H9 (cell line): Measurements from ENCODE around the gene IL1B. TPM values are rescaled to one million over a fixed set of nuclear protein-coding genes. Genes with fewer than 3 reads are reported as not detected.

Experiments
- DNase-seq: peaks from one replicate; pipeline ENCODE4 v3.0.0-alpha.2; 2017
- H2AFZ ChIP-seq: one replicate; pipeline ENCODE4 v1.6.1; 2013; ENCODE audit warnings: mild to moderate bottlenecking, low read length, control low read depth, moderate library complexity
- H2AK5ac ChIP-seq: 2 replicates; pipeline ENCODE4 v1.6.1; 2013; ENCODE audit warnings: low read length, control low read depth, mixed read lengths; ENCODE audit not compliant: insufficient read length
- H2BK120ac ChIP-seq: one replicate; pipeline ENCODE4 v1.6.1; 2013; ENCODE audit warnings: low read depth, mild to moderate bottlenecking, low read length, control low read depth, inconsistent platforms; ENCODE audit not compliant: poor library complexity, severe bottlenecking
- H2BK12ac ChIP-seq: 2 replicates; pipeline ENCODE4 v1.6.1; 2013; ENCODE audit warnings: low read length, control low read depth, mixed read lengths, low read depth; ENCODE audit not compliant: insufficient read length
- H2BK15ac ChIP-seq: 2 replicates; pipeline ENCODE4 v1.6.1; 2013; ENCODE audit warnings: low read depth, low read length, control low read depth
- H2BK20ac ChIP-seq: one replicate; pipeline ENCODE4 v1.6.1; 2013; ENCODE audit warnings: low read depth, mild to moderate bottlenecking, low read length, control low read depth, inconsistent platforms; ENCODE audit not compliant: poor library complexity, severe bottlenecking
- H2BK5ac ChIP-seq: 2 replicates; pipeline ENCODE4 v1.6.1; 2013; ENCODE audit warnings: low read length, control low read depth, mixed read lengths; ENCODE audit not compliant: insufficient read length
- H3K14ac ChIP-seq: 2 replicates; pipeline ENCODE4 v1.6.1; 2013; ENCODE audit warnings: low read length, control low read depth; ENCODE audit not compliant: insufficient read depth
- H3K18ac ChIP-seq: 2 replicates; pipeline ENCODE4 v1.6.1; 2013; ENCODE audit warnings: low read depth, mild to moderate bottlenecking, mixed read lengths, low read length, control low read depth; ENCODE audit not compliant: insufficient read length
- H3K23ac ChIP-seq: 2 replicates; pipeline ENCODE4 v1.6.1; 2013; ENCODE audit warnings: low read length, control low read depth, mixed read lengths, low read depth; ENCODE audit not compliant: insufficient read length
- H3K23me2 ChIP-seq: 2 replicates; pipeline ENCODE4 v1.6.1; 2013; ENCODE audit warnings: low read depth, mild to moderate bottlenecking, mixed read lengths, low read length, control low read depth; ENCODE audit not compliant: insufficient read length, poor library complexity, severe bottlenecking
- H3K27ac ChIP-seq: 2 replicates; pipeline ENCODE4 v1.5.1; 2013; ENCODE audit warnings: low read length, control low read depth, mixed read lengths, low read depth; ENCODE audit not compliant: insufficient read length
- H3K27me3 ChIP-seq: 2 replicates; pipeline ENCODE4 v1.6.1; 2013; ENCODE audit warnings: low read length, control low read depth, inconsistent platforms; ENCODE audit not compliant: insufficient read depth
- H3K4ac ChIP-seq: 2 replicates; pipeline ENCODE4 v1.6.1; 2013; ENCODE audit warnings: low read depth, mild to moderate bottlenecking, control low read depth, inconsistent platforms, low read length, moderate library complexity
- H3K4me1 ChIP-seq: 2 replicates; pipeline ENCODE4 v1.6.1; 2013; ENCODE audit warnings: low read length, control low read depth, inconsistent platforms; ENCODE audit not compliant: insufficient read depth
- H3K4me2 ChIP-seq: 2 replicates; pipeline ENCODE4 v1.6.1; 2013; ENCODE audit warnings: low read length, control low read depth, mixed read lengths; ENCODE audit not compliant: insufficient read length, insufficient read depth
- H3K56ac ChIP-seq: 2 replicates; pipeline ENCODE4 v1.6.1; 2013; ENCODE audit warnings: low read depth, mild to moderate bottlenecking, mixed read lengths, low read length, control low read depth; ENCODE audit not compliant: insufficient read length
- H3K79me1 ChIP-seq: 2 replicates; pipeline ENCODE4 v1.6.1; 2013; ENCODE audit warnings: low read depth, mild to moderate bottlenecking, moderate library complexity, low read length, control low read depth, inconsistent platforms; ENCODE audit not compliant: insufficient read depth, poor library complexity, severe bottlenecking
- H3K79me2 ChIP-seq: 2 replicates; pipeline ENCODE4 v1.6.1; 2013; ENCODE audit warnings: low read length, control low read depth, inconsistent platforms; ENCODE audit not compliant: insufficient read depth
- H3K9ac ChIP-seq: 2 replicates; pipeline ENCODE4 v1.6.1; 2013; ENCODE audit warnings: low read length, control low read depth, mixed read lengths; ENCODE audit not compliant: insufficient read length; ENCODE audit errors: extremely low read depth
- H3K9me3 ChIP-seq: one replicate; pipeline ENCODE4 v1.6.1; 2013; ENCODE audit warnings: low read depth, low read length, inconsistent platforms; ENCODE audit not compliant: control insufficient read depth
- H3T11ph ChIP-seq: one replicate; pipeline ENCODE4 v1.6.1; 2013; ENCODE audit warnings: mild to moderate bottlenecking, low read length, control low read depth, inconsistent platforms
- H4K20me1 ChIP-seq: one replicate; pipeline ENCODE4 v1.6.1; 2013; ENCODE audit not compliant: control insufficient read depth, insufficient read length, insufficient read depth
- H4K5ac ChIP-seq: 2 replicates; pipeline ENCODE4 v1.6.1; 2013; ENCODE audit warnings: low read depth, mild to moderate bottlenecking, mixed read lengths, low read length, control low read depth; ENCODE audit not compliant: insufficient read length
- H4K8ac ChIP-seq: replicated peaks from 2 replicates; pipeline ENCODE4 v1.6.1; 2013; ENCODE audit warnings: low read length, control low read depth, mixed read lengths, low read depth; ENCODE audit not compliant: insufficient read length
- H4K91ac ChIP-seq: 2 replicates; pipeline ENCODE4 v1.6.1; 2013; ENCODE audit warnings: low read depth, mild to moderate bottlenecking, moderate library complexity, mixed read lengths, low read length, control low read depth; ENCODE audit not compliant: insufficient read length
- H3K27ac Mint-ChIP-seq, 3 experiments: 2 replicates in 2 of 3; 3 replicates in 1 of 3; pipeline ENCODE4 v1.8.0; 2020 to 2021; ENCODE audit warnings: mixed read lengths in 3 of 3, mild to moderate bottlenecking in 1 of 3, moderate library complexity in 1 of 3
- H3K27me3 Mint-ChIP-seq: 2 replicates; pipeline ENCODE4 v1.8.0; 2021; ENCODE audit warnings: low read depth, mild to moderate bottlenecking, moderate library complexity, mixed read lengths
- H3K36me3 Mint-ChIP-seq, 3 experiments: 2 replicates in 2 of 3; 3 replicates in 1 of 3; pipeline ENCODE4 v1.8.0; 2020 to 2021; ENCODE audit warnings: low read depth in 3 of 3, mixed read lengths in 3 of 3; ENCODE audit not compliant: insufficient read depth in 1 of 3
- H3K4me1 Mint-ChIP-seq, 2 experiments: 2 replicates each; pipeline ENCODE4 v1.8.0; 2020; ENCODE audit warnings: mixed read lengths in 2 of 2
- H3K4me3 Mint-ChIP-seq, 2 experiments: 2 replicates in 1 of 2; 3 replicates in 1 of 2; pipeline ENCODE4 v1.8.0; 2020 to 2021; ENCODE audit warnings: mild to moderate bottlenecking in 2 of 2, mixed read lengths in 2 of 2, moderate library complexity in 1 of 2
- H3K9me3 Mint-ChIP-seq, 2 experiments: 2 replicates in 1 of 2; 3 replicates in 1 of 2; pipeline ENCODE4 v1.8.0; 2020; ENCODE audit warnings: mild to moderate bottlenecking in 2 of 2, mixed read lengths in 2 of 2, moderate library complexity in 1 of 2
- WGBS: extraction: QIAGEN DNeasy Blood & Tissue Kit; methylation state at CpG from one replicate; pipeline ENCODE4 v1.1.7; 2013; ENCODE audit warnings: missing lambda C conversion rate, low lambda C conversion rate, mixed read lengths; ENCODE audit not compliant: insufficient read length; ENCODE audit errors: extremely low coverage; 5-methylcytosine and 5-hydroxymethylcytosine counted together
- total RNA-seq: library from RNA; stranded (reverse); gene quantifications from 2 replicates; pipeline ENCODE4 v1.2.1, GENCODE V29; 2021
- TF ChIP-seq, protein P1 (sequence below): fragments of 200-600 bp; sonication (generic); conservative IDR thresholded peaks from 3 replicates; pipeline ENCODE4 v1.8.0; 2021; ENCODE audit warnings: antibody characterized with exemption, mild to moderate bottlenecking

Gene IL1B
- total RNA-seq, 1 experiment from 2014 or later: not detected

DNA sequence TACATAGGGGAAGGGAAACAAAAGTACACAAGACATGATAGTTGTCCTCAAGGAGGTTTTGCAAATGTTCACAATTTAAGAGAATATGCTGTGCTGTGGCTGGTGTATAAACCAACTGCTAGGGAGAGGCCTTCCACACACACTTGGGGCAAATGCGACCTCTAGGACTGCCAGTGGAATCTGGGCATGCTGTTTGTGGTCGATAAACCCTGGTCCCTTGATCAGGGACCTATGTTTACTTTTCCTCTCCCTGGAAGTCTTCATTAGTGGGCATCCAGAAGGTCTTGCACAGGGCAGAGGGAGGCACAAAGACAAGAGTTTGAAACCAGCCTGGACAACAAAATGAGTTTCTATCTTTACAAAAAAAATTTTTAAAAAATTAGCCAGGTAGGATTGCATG is 7.3 kb upstream of the IL1B start:
- H4K20me1 ChIP-seq: no peaks in the 10 kb centered on the region
- no peaks in the 10 kb centered on the region for H3K27me3 ChIP-seq
- no peak overlapping the region for H4K5ac ChIP-seq
- no peak overlapping the region for H2AFZ ChIP-seq
- Mint-ChIP-seq H3K27ac (no peak overlapping the region), H3K4me3 (no peak overlapping the region), H3K4me1 (peaks cover 15% of the 10 kb centered on the region in 2 experiments), H3K27me3 (peaks cover 2% of the 10 kb centered on the region; the same call in 1 of the 2 replicates), H3K9me3 (peaks cover 7 to 8% of the 10 kb centered on the region in 2 experiments), H3K36me3 (peaks cover 0 to 9% (median 6%) of the 10 kb centered on the region in 3 experiments; a peak in 4 of 7 replicates)
- H3K23me2 ChIP-seq: no peaks in the 10 kb centered on the region
- no peak overlapping the region for H3K4me2 ChIP-seq
- no peak overlapping the region for H3K56ac ChIP-seq
- no peak overlapping the region for H4K91ac ChIP-seq
- H3K79me1 ChIP-seq: no peaks in the 10 kb centered on the region
- no peaks in the 10 kb centered on the region for H3K79me2 ChIP-seq
- no peak overlapping the region for H3K4ac ChIP-seq
- H3K9ac ChIP-seq: no peak overlapping the region
- no peak overlapping the region for H2BK120ac ChIP-seq
- H2BK15ac ChIP-seq: no peak overlapping the region
- H3K27ac ChIP-seq: no peak overlapping the region
- H3K18ac ChIP-seq: no peak overlapping the region
- no peak overlapping the region for H3K14ac ChIP-seq
- H3K4me1 ChIP-seq: 0 out of 2 replicates have a peak, but pooled peaks cover 3% of the 10 kb centered on the region
- no peak overlapping the region for H3T11ph ChIP-seq
- no peak overlapping the region for H2BK5ac ChIP-seq
- no CpG with 5 or more reads among the region's 2 CpGs for WGBS
- no peak overlapping the region for H2BK12ac ChIP-seq
- no peak overlapping the region for H2AK5ac ChIP-seq
- no peak overlapping the region for H3K23ac ChIP-seq
- TF ChIP-seq, protein P1, sequence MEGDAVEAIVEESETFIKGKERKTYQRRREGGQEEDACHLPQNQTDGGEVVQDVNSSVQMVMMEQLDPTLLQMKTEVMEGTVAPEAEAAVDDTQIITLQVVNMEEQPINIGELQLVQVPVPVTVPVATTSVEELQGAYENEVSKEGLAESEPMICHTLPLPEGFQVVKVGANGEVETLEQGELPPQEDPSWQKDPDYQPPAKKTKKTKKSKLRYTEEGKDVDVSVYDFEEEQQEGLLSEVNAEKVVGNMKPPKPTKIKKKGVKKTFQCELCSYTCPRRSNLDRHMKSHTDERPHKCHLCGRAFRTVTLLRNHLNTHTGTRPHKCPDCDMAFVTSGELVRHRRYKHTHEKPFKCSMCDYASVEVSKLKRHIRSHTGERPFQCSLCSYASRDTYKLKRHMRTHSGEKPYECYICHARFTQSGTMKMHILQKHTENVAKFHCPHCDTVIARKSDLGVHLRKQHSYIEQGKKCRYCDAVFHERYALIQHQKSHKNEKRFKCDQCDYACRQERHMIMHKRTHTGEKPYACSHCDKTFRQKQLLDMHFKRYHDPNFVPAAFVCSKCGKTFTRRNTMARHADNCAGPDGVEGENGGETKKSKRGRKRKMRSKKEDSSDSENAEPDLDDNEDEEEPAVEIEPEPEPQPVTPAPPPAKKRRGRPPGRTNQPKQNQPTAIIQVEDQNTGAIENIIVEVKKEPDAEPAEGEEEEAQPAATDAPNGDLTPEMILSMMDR: no peak
- no peak for DNase-seq
- H4K8ac ChIP-seq: no peak overlapping the region
- no peak overlapping the region for H2BK20ac ChIP-seq
- no peaks in the 10 kb centered on the region for H3K9me3 ChIP-seq
